ENCODE data around the gene TEDC2. TPM values are rescaled to one million over a fixed set of nuclear protein-coding genes. Genes with fewer than 3 reads are reported as not detected.

Gene TEDC2
- total and polyA plus RNA-seq, 12 donors: 0.29 to 2.3 (median 0.95) TPM

- peaks cover 5 to 16% (median 14%) of the 10 kb centered on the region in 9 donors for H3K4me1 ChIP-seq
- no peaks in the 10 kb centered on the region for H3K27me3 ChIP-seq
- no peak overlapping the region for H3K4me3 ChIP-seq
- WGBS, 2 donors: 94 to 95% methylated on average over 21 of the region's 21 CpGs
- H3K27ac ChIP-seq: no peak overlapping the region
- peaks cover 0 to 57% (median 0%) of the 10 kb centered on the region in 9 donors for H3K36me3 ChIP-seq
- TF ChIP-seq CTCF (IDR thresholded peaks at IDR 0.05): no peak
- no peaks in the 10 kb centered on the region for H3K9me3 ChIP-seq
- DNase-seq (no peak), ATAC-seq (no peak)
- intact Hi-C loops (cut with DNase I): loop anchor here in 1 of 10 donors (5.0 kb wide), 1 partner anchor 46 kb away; no protein-coding TSS in a partner anchor
Observed at GRCh38 chr16:2456551-2457153, 3.3 kb upstream of the TEDC2 start.

- Histone ChIP-seq H3K36me3 (peaks cover 0 to 51% (median 0%) of the 10 kb centered on the region in 9 donors), H3K9me3 (no peaks in the 10 kb centered on the region), H3K27me3 (no peaks in the 10 kb centered on the region), H3K4me1 (peaks cover 5 to 16% (median 14%) of the 10 kb centered on the region in 9 donors), H3K4me3 (no peak overlapping the region), H3K27ac (no peak overlapping the region)
- ATAC-seq (no peak), DNase-seq (no peak)
- no peak for TF ChIP-seq CTCF (IDR thresholded peaks at IDR 0.05)
- intact Hi-C loops (cut with DNase I): loop anchor here in 1 of 10 donors (5.0 kb wide), 1 partner anchor 45 kb away; no protein-coding TSS in a partner anchor
- WGBS, 2 donors: 67 to 74% methylated on average over 13 of the region's 13 CpGs
Observed at GRCh38 chr16:2457267-2457666, 2.6 kb upstream of the TEDC2 start.

DNA sequence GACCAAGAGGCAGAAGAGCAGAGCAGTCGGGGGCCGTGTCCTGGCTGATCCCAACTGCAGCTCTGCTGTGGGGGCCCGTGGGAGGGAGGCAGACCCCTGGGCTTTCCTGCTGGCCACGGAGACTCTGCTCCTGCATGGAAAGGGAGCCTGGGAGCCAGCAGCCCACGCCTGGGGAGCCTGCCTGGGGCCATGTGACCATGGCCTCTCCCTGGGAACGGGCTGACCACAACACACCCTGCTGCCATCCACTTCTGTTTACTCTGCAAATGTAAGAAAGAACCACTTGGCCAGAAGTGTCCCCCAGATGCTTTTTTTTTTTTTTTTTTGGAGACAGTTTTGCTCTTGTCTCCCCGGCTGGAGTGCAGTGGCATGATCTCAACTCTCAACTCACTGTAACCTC is 2.0 kb upstream of the TEDC2 start:
- 77 to 81% methylated on average over 7 of the region's 7 CpGs for WGBS, 2 donors
- no peak for ATAC-seq
- no peak overlapping the region for H3K27ac ChIP-seq
- no peaks in the 10 kb centered on the region for H3K9me3 ChIP-seq
- H3K27me3 ChIP-seq: no peaks in the 10 kb centered on the region
- peaks cover 0 to 44% (median 0%) of the 10 kb centered on the region in 9 donors for H3K36me3 ChIP-seq
- H3K4me3 ChIP-seq: no peak overlapping the region
- no peak for TF ChIP-seq CTCF (IDR thresholded peaks at IDR 0.05)
- DNase-seq: no peak
- intact Hi-C loops (cut with DNase I): loop anchor here in 1 of 10 donors (5.0 kb wide), 1 partner anchor 44 kb away; no protein-coding TSS in a partner anchor
- H3K4me1 ChIP-seq: peaks cover 5 to 16% (median 14%) of the 10 kb centered on the region in 9 donors

- H3K9me3 ChIP-seq: no peaks in the 10 kb centered on the region
- WGBS, 2 donors: 25% methylated on average over 18 of the region's 18 CpGs
- DNase-seq (no peak), ATAC-seq (peak in 4 of 8 donors; percentile 4 to 30 (median 10))
- H3K27me3 ChIP-seq: no peaks in the 10 kb centered on the region
- intact Hi-C loops (cut with DNase I): loop anchor here in 1 of 10 donors (5.0 kb wide), 1 partner anchor 43 kb away; no protein-coding TSS in a partner anchor
- peak overlapping the region in 9 of 10 donors; percentile 44 to 76 (median 63) for H3K4me3 ChIP-seq
- peak overlapping the region in 6 of 10 donors; percentile 24 to 59 (median 44) for H3K27ac ChIP-seq
- peaks cover 5 to 16% (median 14%) of the 10 kb centered on the region in 9 donors for H3K4me1 ChIP-seq
- TF ChIP-seq CTCF (IDR thresholded peaks at IDR 0.05): no peak
- peaks cover 0 to 33% (median 0%) of the 10 kb centered on the region in 9 donors for H3K36me3 ChIP-seq
Observed at GRCh38 chr16:2458887-2459646, 842 bp upstream of the TEDC2 start.

Data from heart right ventricle (tissue), 16 donors.